HG03097 (cell line): ENCODE results near the gene GNG11.

Experiments used
- ATAC-seq: cut with Tn5 transposase; IDR thresholded peaks from one replicate; pipeline ENCODE4 v1.9.1; 2021; ENCODE audit not compliant: unreplicated experiment, low FRiP score

GNG11 gene

DNA sequence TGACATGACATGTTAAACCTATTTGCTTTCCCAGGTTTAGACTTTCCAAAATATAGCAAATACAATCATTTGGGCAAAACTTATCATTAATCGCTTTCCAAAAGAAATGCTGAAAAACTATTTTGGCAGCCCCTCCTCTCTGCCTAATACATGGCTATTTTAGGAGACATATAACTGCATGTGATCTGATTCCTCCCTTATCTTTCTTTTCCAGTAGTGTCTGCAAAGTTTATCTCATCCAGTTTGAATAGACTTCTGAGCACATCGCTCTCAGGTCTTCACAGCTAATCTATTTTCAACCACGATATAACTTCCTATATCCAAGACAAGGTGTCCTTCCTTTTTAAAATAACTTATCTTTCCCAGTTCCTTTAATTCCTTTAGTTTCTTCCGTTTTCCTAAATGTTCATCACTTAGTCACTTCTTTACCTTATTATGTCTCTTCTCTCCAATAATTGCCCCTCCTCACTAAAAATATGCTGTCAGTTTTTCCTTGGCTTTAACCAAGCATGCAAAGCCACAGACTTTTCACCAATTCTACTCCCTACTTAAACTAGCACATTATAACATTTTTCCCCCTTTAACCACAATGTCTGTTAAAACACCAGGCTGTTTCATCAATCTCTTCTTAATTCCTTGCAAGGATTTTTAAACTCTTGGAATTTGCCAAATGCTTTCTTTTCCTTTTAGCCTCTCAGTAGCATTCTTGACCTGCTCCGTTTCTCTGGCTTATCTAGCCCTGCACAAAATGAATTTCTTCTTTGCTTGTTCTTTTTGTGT is 24.4 kb downstream of the GNG11 start:
- ATAC-seq, result no peak

GRCh38 chr7:93948106-93948505 is 26.6 kb downstream of the GNG11 start:
- no peak for ATAC-seq

DNA sequence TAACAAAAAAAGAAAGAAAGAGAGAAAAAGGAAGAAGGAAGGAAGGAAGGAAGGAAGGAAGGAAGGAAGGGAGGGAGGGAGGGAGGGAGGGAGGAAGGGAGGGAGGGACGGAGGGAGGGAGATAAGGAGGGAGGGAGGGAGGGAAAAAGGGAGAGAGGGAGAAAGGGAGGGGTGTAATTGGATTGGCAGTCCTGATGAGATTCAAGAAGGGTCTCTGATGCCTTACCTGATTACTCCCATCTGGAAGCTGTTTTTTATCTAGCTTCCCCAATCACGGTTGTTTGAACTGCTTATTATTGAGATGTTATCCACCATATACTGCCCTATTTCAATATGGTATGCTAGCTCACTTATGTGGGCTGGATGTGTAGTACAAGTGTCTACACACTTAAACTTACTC is 27.3 kb downstream of the GNG11 start:
- ATAC-seq, result no peak

GRCh38 chr7:93949423-93949822 is 27.9 kb downstream of the GNG11 start:
- no peak for ATAC-seq

DNA sequence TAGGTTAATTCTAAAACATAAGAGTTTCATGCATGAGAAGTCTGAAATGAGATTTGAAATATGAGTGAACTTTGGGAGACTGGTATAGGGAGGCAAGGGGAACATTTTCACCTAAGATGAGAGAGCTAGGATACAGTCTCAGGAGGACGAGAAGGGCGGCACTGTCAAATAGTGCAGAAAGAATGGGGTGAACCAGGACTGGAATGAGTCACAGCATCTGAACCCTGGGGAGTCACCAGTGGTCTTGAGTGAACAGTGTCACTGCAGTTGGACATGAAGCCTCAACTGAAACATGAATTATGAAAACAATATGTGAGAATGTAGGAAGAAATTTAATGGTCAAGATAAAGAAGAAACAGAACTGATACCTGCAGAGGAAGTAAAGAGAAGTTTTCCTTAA is 33.8 kb downstream of the GNG11 start:
- peak; percentile 70 for ATAC-seq

GRCh38 chr7:93957767-93958166 is 36.2 kb downstream of the GNG11 start:
- ATAC-seq, result no peak

DNA sequence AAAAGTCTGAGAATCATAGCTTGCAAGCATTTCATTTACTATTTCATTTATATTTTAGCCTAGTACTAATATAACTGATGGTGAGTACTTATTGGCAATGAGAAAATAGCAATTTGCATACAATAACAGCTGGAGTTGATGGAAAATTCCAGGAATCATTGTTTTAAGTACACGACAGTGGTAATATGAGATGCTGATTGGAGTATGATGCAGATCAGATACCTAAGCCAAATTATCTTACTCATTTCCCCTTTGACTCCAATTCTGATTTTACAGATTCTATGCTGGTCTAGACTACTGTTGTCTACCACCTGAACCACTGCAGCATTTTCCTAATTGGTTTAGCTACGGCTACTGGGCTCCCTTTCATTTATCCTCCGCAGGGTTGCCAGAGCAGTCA is 36.7 kb downstream of the GNG11 start:
- ATAC-seq, result no peak

DNA sequence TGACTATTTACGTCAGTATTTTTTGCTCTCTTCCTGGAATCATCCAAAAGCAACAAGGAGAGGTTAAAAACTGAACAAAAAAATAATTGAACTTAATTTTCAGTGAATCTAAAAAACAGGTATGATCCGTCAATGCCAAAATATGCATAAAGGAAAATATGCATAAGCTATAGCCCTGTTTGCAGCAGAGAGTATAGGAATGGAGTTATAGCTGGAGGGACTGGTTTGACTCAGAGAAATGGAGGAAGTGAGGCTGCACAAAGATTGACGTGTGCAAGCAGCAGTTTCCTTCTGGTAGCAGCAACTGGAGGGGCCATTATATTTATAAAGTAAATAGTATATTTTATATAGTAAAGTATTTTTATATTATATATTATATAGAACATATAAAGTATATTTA is 37.1 kb downstream of the GNG11 start:
- ATAC-seq, result no peak

DNA sequence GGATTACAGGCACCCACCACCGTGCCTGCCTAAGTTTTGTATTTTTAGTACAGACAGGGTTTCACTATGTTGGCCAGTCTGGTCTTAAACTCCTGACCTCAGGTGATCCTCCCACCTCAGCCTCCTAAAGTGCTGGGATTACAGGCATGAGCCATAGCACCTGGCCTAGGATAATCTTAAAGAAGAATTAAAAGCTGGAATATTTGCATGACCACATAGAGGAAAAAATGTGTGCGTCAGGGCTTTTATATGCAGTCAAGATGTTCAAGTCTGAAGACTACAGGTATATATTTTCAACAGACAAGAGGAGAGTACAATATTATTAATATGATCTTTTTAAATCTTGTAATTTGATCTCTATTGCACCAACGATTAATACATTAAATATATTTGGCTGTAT is 39.5 kb downstream of the GNG11 start:
- no peak for ATAC-seq

GRCh38 chr7:93964262-93964661 is 42.7 kb downstream of the GNG11 start:
- no peak for ATAC-seq

- no peak for ATAC-seq
Observed at GRCh38 chr7:93964813-93965212, 43.3 kb downstream of the GNG11 start.

DNA sequence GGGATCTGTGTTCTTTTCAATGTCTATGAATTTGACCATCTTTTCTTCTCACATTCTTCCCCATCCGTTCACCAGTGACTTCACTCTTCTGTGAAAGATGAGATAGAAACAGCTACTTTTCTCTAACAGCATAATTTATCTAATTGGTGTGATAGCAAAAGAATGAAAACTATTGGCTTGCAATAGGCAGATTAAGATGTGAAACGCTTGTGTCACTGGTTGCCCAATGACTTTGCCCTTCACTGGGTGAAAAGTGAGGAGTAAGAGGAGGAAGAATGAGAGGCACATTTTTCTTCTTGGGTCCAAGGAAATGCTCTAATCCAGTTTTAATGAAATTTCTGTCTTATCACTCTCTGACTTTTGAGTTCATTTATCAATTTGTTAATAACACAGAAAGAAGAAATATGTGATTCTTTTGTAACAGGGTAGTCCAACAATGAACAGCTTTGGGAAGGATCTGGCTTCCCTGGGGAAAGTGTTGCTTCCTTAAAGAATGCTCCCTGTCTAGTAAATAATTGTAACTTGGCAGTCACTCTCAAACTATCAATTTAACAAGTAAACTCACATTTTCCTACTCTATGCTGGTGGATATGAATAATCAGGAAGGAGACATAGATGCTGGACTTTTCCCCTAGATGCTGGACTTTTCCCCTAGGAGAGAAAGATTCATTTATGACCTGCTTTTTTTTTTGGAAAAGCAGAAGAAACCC is 47.5 kb downstream of the GNG11 start:
- ATAC-seq, result no peak

GRCh38 chr7:93972029-93972725 is 50.6 kb downstream of the GNG11 start:
- no peak for ATAC-seq

- no peak for ATAC-seq
Observed at GRCh38 chr7:93973134-93973533, 51.6 kb downstream of the GNG11 start.

DNA sequence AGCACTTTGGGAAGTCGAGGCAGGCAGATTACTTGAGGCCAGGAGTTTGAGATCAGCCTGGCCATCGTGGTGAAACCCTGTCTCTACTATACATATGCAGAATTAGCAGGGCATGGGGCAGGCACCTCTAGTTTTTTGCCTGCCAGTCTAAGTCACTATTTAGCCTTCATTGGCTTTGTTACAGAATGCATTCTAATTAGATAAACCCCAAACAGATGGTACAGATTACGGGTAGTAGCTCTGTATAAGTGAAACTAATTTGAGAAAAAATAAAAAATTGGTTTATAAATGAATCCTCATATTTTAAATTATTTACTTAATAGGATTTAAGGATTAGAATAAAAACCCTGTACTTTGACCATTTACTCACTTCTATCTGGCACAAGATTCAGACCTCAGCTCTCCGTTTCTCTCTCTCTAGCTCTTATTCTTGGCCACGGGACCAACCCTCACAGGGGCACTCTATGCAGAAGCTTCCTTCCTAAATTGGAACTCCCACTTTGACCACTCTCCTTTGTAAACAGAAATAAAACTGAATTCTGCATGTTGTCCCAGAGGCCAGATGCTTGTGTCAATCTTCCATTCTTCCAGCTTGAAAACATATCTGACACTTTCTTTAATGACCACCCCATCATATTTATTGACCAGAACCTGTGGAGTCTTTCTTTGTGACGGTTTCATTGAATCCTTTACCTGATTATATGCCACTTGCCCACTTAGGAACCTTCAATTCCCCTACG is 55.8 kb downstream of the GNG11 start:
- no peak for ATAC-seq
